Loucy (cell line): ENCODE data around the gene SLC7A8.
A peak's percentile ranks its signal among the peaks of the same experiment; 100 is the strongest.

Experiments used
- H2AFZ ChIP-seq: fragments of 200-600 bp; sonication (generic); 2 replicates; pipeline ENCODE4 v1.6.0; 2016; ENCODE audit warnings: antibody characterized with exemption, mild to moderate bottlenecking, low read length, moderate library complexity
- H3F3A ChIP-seq: fragments of 200-600 bp; 2 replicates; pipeline ENCODE4 v1.6.0; 2016; ENCODE audit warnings: antibody characterized with exemption, low read depth, mild to moderate bottlenecking
- H3K27me3 ChIP-seq: fragments of 200-600 bp; sonication (generic); 2 replicates; pipeline ENCODE4 v1.6.1; 2014; ENCODE audit warnings: low read length, mild to moderate bottlenecking; ENCODE audit not compliant: insufficient read depth, poor library complexity, severe bottlenecking
- H3K36me3 ChIP-seq: fragments of 200-600 bp; sonication (generic); 2 replicates; pipeline ENCODE4 v1.6.1; 2016; ENCODE audit warnings: low read length; ENCODE audit not compliant: insufficient read depth
- H3K4me1 ChIP-seq: fragments of 200-600 bp; sonication (generic); 2 replicates; pipeline ENCODE4 v1.5.1; 2014; ENCODE audit warnings: low read length, mild to moderate bottlenecking; ENCODE audit not compliant: insufficient read depth, poor library complexity, severe bottlenecking
- H3K4me2 ChIP-seq: fragments of 200-600 bp; sonication (generic); 2 replicates; pipeline ENCODE4 v1.6.0; 2014; ENCODE audit warnings: antibody characterized with exemption, low read length, low read depth, mild to moderate bottlenecking; ENCODE audit not compliant: poor library complexity, severe bottlenecking
- H3K4me3 ChIP-seq: fragments of 200-600 bp; sonication (generic); 2 replicates; pipeline ENCODE4 v1.5.1; 2014; ENCODE audit warnings: low read length, mild to moderate bottlenecking, mixed read lengths; ENCODE audit not compliant: poor library complexity, severe bottlenecking
- H3K79me2 ChIP-seq: fragments of 200-600 bp; sonication (generic); 2 replicates; pipeline ENCODE4 v1.6.1; 2014; ENCODE audit warnings: low read length; ENCODE audit not compliant: insufficient read depth
- H3K9ac ChIP-seq: fragments of 200-600 bp; sonication (generic); 2 replicates; pipeline ENCODE4 v1.6.0; 2014; ENCODE audit warnings: mild to moderate bottlenecking, low read depth, low read length, moderate library complexity; ENCODE audit not compliant: poor library complexity, severe bottlenecking
- H3K9me2 ChIP-seq: fragments of 200-600 bp; sonication (generic); replicated peaks from 2 replicates; pipeline ENCODE4 v1.6.1; 2016; ENCODE audit warnings: low read depth, low read length, mixed read lengths
- H3K9me3 ChIP-seq: fragments of 200-600 bp; sonication (generic); 2 replicates; pipeline ENCODE4 v1.6.1; 2014; ENCODE audit warnings: mild to moderate bottlenecking, antibody characterized with exemption, low read length, low read depth; ENCODE audit not compliant: insufficient read depth
- H4K20me1 ChIP-seq: fragments of 200-600 bp; sonication (generic); 2 replicates; pipeline ENCODE4 v1.6.0; 2014; ENCODE audit warnings: antibody characterized with exemption, low read length, mild to moderate bottlenecking; ENCODE audit not compliant: insufficient read depth, poor library complexity, severe bottlenecking
- CTCF ChIP-seq: fragments of 200-600 bp; sonication (generic); conservative IDR thresholded peaks from 2 replicates; pipeline ENCODE4 v1.5.1; 2014; ENCODE audit warnings: mild to moderate bottlenecking, antibody characterized with exemption, low read length
- EZH2phosphoT487 ChIP-seq: fragments of 200-600 bp; IDR thresholded peaks from 2 replicates; pipeline ENCODE4 v1.6.1; 2018; ENCODE audit warnings: antibody characterized with exemption, mild to moderate bottlenecking, moderate library complexity, borderline replicate concordance

SLC7A8 gene

GRCh38 chr14:23122086-23122485, 61.4 kb downstream of the SLC7A8 start:
- H3K27me3 ChIP-seq, result no peaks in the 10 kb centered on the region
- no peaks in the 10 kb centered on the region for H3K9me2 ChIP-seq
- H3F3A ChIP-seq, result 0 out of 2 replicates have a peak, but pooled peaks cover 3% of the 10 kb centered on the region
- no peak overlapping the region for H3K9ac ChIP-seq
- H3K79me2 ChIP-seq, result no peaks in the 10 kb centered on the region
- H3K9me3 ChIP-seq, result no peaks in the 10 kb centered on the region
- peaks cover 24% of the 10 kb centered on the region for H3K4me1 ChIP-seq
- no peaks in the 10 kb centered on the region for H4K20me1 ChIP-seq
- no peak overlapping the region for H3K4me2 ChIP-seq
- TF ChIP-seq CTCF (no peak), EZH2phosphoT487 (no peak)
- H2AFZ ChIP-seq, result no peak overlapping the region
- H3K4me3 ChIP-seq, result no peak overlapping the region
- H3K36me3 ChIP-seq, result no peaks in the 10 kb centered on the region

- H3K9me3 ChIP-seq, result no peaks in the 10 kb centered on the region
- peaks cover 24% of the 10 kb centered on the region for H3K4me1 ChIP-seq
- no peaks in the 10 kb centered on the region for H3K79me2 ChIP-seq
- H4K20me1 ChIP-seq, result no peaks in the 10 kb centered on the region
- H3K4me2 ChIP-seq, result peak overlapping the region; percentile 87
- no peaks in the 10 kb centered on the region for H3K27me3 ChIP-seq
- peak overlapping the region; percentile 83 for H2AFZ ChIP-seq
- TF ChIP-seq EZH2phosphoT487 (no peak), CTCF (no peak)
- no peaks in the 10 kb centered on the region for H3K9me2 ChIP-seq
- H3K36me3 ChIP-seq, result no peaks in the 10 kb centered on the region
- no peak overlapping the region for H3K4me3 ChIP-seq
- no peak overlapping the region for H3K9ac ChIP-seq
- 0 out of 2 replicates have a peak, but pooled peaks cover 3% of the 10 kb centered on the region for H3F3A ChIP-seq
These were observed 62.1 kb downstream of the SLC7A8 start for GRCh38 chr14:23121361-23121771.

GRCh38 chr14:23120541-23121251, 62.8 kb downstream of the SLC7A8 start:
- Histone ChIP-seq H3K4me2 (peak overlapping the region; percentile 87), H3K4me3 (peak overlapping the region; percentile 60), H3K9me3 (no peaks in the 10 kb centered on the region), H3K9me2 (no peaks in the 10 kb centered on the region), H3K79me2 (no peaks in the 10 kb centered on the region), H4K20me1 (no peaks in the 10 kb centered on the region), H3F3A (0 out of 2 replicates have a peak, but pooled peaks cover 3% of the 10 kb centered on the region), H2AFZ (peak overlapping the region; percentile 90), H3K27me3 (no peaks in the 10 kb centered on the region), H3K9ac (peak overlapping the region; percentile 71), H3K4me1 (peaks cover 24% of the 10 kb centered on the region), H3K36me3 (no peaks in the 10 kb centered on the region)
- no peak for TF ChIP-seq EZH2phosphoT487
- TF ChIP-seq CTCF, result peak; percentile 100
